ENCODE measurements around the gene SEBOX.
"Not testable (repeated sequence)": the region's sequence is repeated elsewhere in the genome, so short reads cannot be mapped to it uniquely, and the experiment has no call there.

SEBOX gene

GRCh38 chr17:28344435-28344901, 20.5 kb downstream of the SEBOX start:
- Mint-ChIP-seq H3K4me1 (ENCODE audit: low read depth) (peaks cover 4% of the 10 kb centered on the region), H3K27ac (no peak overlapping the region), H3K4me3 (no peak overlapping the region), H3K9me3 (no peaks in the 10 kb centered on the region), H3K36me3 (ENCODE audit: low read depth) (peaks cover 36% of the 10 kb centered on the region), H3K27me3 (ENCODE audit: low read depth) (no peaks in the 10 kb centered on the region)

DNA sequence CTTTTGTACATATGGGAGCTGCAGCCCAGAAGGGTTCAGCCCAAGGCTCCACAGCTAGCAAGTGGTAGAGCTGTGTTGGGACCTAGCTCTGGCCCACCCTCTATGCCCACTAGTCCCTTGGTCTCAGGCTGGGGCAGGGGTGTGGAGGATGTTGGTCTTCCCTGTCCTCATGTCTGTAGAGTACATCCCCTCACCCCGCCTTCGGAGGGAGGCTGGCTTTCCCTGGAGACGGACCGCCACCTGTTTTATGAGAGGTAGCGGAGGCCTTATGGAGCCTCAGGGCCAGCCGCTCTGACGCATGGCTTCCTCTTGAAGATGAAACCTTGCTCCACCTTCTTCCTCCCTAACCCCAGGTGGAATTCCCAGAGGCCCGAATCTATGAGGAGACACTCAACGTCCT, 21.0 kb downstream of the SEBOX start:
- Mint-ChIP-seq H3K4me3 (no peak overlapping the region), H3K27ac (no peak overlapping the region), H3K4me1 (ENCODE audit: low read depth) (peaks cover 7% of the 10 kb centered on the region), H3K9me3 (no peaks in the 10 kb centered on the region), H3K27me3 (ENCODE audit: low read depth) (no peaks in the 10 kb centered on the region), H3K36me3 (ENCODE audit: low read depth) (peaks cover 36% of the 10 kb centered on the region)

DNA sequence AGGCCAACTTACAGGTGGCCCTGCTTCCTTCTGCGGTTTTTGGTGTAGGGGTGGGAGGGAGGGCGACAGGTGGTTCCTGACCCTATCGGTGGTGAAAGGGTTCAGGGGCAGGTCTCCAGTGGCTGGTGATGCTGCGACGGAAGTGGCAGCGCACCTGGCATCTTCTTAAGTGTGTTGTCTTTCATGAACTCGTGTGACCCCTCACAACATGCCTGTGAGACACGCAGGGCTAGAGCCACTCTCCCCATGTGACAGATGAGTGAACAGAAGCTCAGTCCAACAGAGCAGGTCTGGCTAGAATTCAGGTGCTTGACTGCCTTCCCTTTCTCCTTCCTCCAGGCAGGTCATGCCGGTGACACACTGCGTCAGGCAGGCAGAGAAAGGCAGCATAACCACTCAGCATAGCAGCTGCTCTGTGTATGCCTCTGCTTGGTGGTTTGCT, 21.5 kb downstream of the SEBOX start:
- H3K27ac Mint-ChIP-seq, result no peak overlapping the region

GRCh38 chr17:28342313-28342712, 22.7 kb downstream of the SEBOX start:
- H3K27me3 Mint-ChIP-seq (ENCODE audit: low read depth), result no peaks in the 10 kb centered on the region
- H3K9me3 Mint-ChIP-seq, result no peaks in the 10 kb centered on the region
- H3K4me3 Mint-ChIP-seq, result no peak overlapping the region
- H3K4me1 Mint-ChIP-seq (ENCODE audit: low read depth), result peaks cover 15% of the 10 kb centered on the region
- H3K36me3 Mint-ChIP-seq (ENCODE audit: low read depth), result peaks cover 29% of the 10 kb centered on the region
- no peak overlapping the region for H3K27ac Mint-ChIP-seq

More for the DNA sequence above, 21.5 kb downstream of the SEBOX start:
- peaks cover 34% of the 10 kb centered on the region for H3K36me3 Mint-ChIP-seq (ENCODE audit: low read depth)
- H3K4me3 Mint-ChIP-seq, result no peak overlapping the region
- no peaks in the 10 kb centered on the region for H3K9me3 Mint-ChIP-seq
- H3K27me3 Mint-ChIP-seq (ENCODE audit: low read depth), result no peaks in the 10 kb centered on the region
- H3K4me1 Mint-ChIP-seq (ENCODE audit: low read depth), result peaks cover 9% of the 10 kb centered on the region

- Mint-ChIP-seq H3K4me3 (no peak overlapping the region), H3K9me3 (no peaks in the 10 kb centered on the region), H3K27me3 (ENCODE audit: low read depth) (no peaks in the 10 kb centered on the region), H3K27ac (no peak overlapping the region), H3K36me3 (ENCODE audit: low read depth) (peaks cover 23% of the 10 kb centered on the region), H3K4me1 (ENCODE audit: low read depth) (peaks cover 20% of the 10 kb centered on the region)
Observed at GRCh38 chr17:28341516-28341915, 23.5 kb downstream of the SEBOX start.

DNA sequence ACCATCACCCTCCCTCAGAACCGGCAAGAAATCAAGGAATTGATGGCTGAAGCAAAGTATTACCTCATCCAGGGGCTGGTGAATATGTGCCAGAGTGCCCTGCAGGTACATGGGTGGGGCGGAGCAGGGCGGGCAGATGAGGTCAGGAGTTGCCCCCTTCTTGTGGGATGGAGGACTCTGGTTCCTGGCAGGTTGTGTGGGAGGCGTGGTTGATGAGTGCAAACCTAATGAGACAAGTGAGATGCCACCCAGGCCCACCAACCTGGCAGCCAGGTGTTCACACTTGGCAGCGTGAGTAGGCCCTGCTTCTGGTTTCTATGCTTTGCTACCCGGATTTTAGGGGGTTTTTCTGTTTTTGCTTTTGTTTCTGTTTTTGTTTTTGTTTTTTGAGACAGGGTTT, 24.6 kb downstream of the SEBOX start:
- peaks cover 21% of the 10 kb centered on the region for H3K36me3 Mint-ChIP-seq (ENCODE audit: low read depth)

DNA sequence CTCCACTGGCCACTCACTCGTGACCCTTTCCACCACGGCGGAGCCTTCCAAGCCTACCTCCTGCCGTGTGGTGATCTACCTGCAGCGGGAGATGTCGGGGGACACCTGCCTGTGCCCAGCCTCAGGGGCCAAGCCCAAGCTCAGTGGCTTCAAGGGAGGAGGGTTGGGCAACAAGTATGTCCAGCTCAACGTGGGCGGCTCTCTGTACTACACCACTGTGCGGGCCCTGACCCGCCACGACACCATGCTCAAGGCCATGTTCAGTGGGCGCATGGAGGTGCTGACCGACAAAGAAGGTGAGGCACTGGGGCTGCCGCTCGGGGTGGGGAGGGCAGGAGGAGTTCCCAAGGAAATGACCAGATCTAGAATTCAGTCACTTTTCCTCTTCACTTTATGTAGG, 25.6 kb downstream of the SEBOX start:
- Mint-ChIP-seq H3K4me1 (ENCODE audit: low read depth) (peaks cover 27% of the 10 kb centered on the region), H3K27ac (no peak overlapping the region), H3K9me3 (no peaks in the 10 kb centered on the region)

More for the DNA sequence above, 24.6 kb downstream of the SEBOX start:
- H3K4me3 Mint-ChIP-seq, result no peak overlapping the region
- peaks cover 22% of the 10 kb centered on the region for H3K4me1 Mint-ChIP-seq (ENCODE audit: low read depth)
- H3K9me3 Mint-ChIP-seq, result no peaks in the 10 kb centered on the region
- H3K27me3 Mint-ChIP-seq (ENCODE audit: low read depth), result no peaks in the 10 kb centered on the region
- no peak overlapping the region for H3K27ac Mint-ChIP-seq

DNA sequence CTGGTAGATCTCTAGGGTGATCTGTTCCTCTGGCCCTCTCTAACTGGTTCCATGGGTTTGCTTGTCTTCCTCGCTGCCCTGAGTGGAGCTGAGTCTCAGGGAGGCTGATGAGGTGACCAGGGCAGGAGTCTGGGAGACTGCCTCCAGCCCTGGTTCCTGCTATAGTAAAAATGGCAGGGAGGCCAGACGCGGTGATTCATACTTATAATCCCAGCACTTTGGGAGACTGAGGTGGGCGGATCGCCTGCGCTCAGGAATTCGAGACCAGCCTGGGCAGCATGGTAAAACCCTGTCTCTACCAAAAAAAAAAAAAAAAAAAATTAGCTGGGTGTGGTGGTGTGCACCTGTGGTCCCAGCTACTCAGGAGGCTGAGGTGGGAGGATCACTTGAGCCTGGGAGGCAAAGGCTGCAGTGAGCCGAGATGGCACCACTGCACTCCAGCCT, 26.2 kb downstream of the SEBOX start:
- peaks cover 33% of the 10 kb centered on the region for H3K4me1 Mint-ChIP-seq (ENCODE audit: low read depth)
- H3K27me3 Mint-ChIP-seq (ENCODE audit: low read depth); H3K4me3 Mint-ChIP-seq; H3K27ac Mint-ChIP-seq; H3K9me3 Mint-ChIP-seq: not testable (repeated sequence)
- peaks cover 16% of the 10 kb centered on the region for H3K36me3 Mint-ChIP-seq (ENCODE audit: low read depth)

More for the DNA sequence above, 25.6 kb downstream of the SEBOX start:
- Mint-ChIP-seq H3K4me3 (no peak overlapping the region), H3K36me3 (ENCODE audit: low read depth) (peaks cover 18% of the 10 kb centered on the region), H3K27me3 (ENCODE audit: low read depth) (no peaks in the 10 kb centered on the region)

GRCh38 chr17:28338056-28338768, 26.8 kb downstream of the SEBOX start:
- Mint-ChIP-seq H3K27ac (no peak overlapping the region), H3K4me3 (no peak overlapping the region), H3K4me1 (ENCODE audit: low read depth) (peaks cover 34% of the 10 kb centered on the region)

DNA sequence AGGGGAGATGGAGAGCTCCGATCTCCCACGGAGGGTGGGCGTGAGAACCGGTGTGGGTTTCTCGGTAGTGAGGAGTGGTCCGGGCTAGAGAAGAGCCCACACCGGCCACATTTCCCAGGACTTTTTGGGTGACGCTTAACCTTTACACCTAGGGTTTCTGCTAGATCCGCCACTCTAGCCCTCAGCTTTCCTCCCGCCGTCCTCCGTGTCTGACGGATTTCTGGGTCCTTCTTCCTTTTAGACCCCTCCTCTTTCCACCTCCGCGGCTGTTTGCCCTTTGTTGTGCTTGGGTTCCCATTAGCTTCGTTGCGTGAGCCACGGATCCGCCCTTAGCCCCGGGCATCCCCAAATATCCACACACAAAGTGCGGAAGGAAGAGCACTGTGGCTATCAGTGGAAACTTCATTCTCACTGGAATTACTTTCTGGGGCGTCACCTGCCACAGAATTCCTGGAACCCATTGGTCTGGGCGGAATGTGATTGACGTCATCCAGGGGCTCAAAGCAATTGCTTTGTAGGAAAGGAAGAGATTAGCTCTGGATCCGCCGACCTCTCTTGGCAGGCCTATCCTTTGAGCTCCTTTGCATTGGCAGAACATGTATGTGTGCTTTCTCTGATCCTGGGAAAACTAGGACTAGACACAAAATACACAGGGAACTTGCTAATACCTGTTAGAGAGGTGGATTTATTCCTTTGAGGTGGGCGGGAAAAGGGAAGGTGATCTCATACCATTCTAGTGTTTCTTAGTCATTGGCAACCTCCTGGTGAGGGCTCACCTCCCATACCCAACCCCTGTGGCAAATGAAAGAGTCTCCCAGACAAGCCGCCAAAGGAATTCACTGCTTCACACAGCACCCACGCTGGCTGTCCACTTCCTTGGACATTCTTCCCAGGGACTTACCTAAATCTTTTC, 28.8 kb downstream of the SEBOX start:
- Mint-ChIP-seq H3K36me3 (ENCODE audit: low read depth) (peaks cover 10% of the 10 kb centered on the region), H3K4me1 (ENCODE audit: low read depth) (peaks cover 39% of the 10 kb centered on the region)

More at GRCh38 chr17:28338056-28338768, 26.8 kb downstream of the SEBOX start:
- no peaks in the 10 kb centered on the region for H3K27me3 Mint-ChIP-seq (ENCODE audit: low read depth)
- peaks cover 15% of the 10 kb centered on the region for H3K36me3 Mint-ChIP-seq (ENCODE audit: low read depth)
- H3K9me3 Mint-ChIP-seq, result no peaks in the 10 kb centered on the region

GRCh38 chr17:28335201-28335958, 29.6 kb downstream of the SEBOX start, which contains the start of the genes IFT20 and TNFAIP1:
IFT20 (minus strand) TSS chr17:28335472; CDS start chr17:28331985, 3,487 bp downstream.
TNFAIP1 (plus strand) TSS chr17:28335761; CDS start chr17:28339522, 3,761 bp downstream.
- H3K4me3 Mint-ChIP-seq, result peak within 1 kb of the TSS; percentile 97
- H3K4me1 Mint-ChIP-seq (ENCODE audit: low read depth), result peaks cover 39% of the 10 kb centered on the region
- H3K36me3 Mint-ChIP-seq (ENCODE audit: low read depth), result peaks cover 5% of the 10 kb centered on the region
- no peaks in the 10 kb centered on the region for H3K27me3 Mint-ChIP-seq (ENCODE audit: low read depth)
- peak within 1 kb of the TSS; percentile 96 for H3K27ac Mint-ChIP-seq
- no peaks in the 10 kb centered on the region for H3K9me3 Mint-ChIP-seq

More for the DNA sequence above, 28.8 kb downstream of the SEBOX start:
- H3K4me3 Mint-ChIP-seq, result peak overlapping the region; percentile 97
- H3K27ac Mint-ChIP-seq, result peak overlapping the region; percentile 96
- no peaks in the 10 kb centered on the region for H3K9me3 Mint-ChIP-seq
- no peaks in the 10 kb centered on the region for H3K27me3 Mint-ChIP-seq (ENCODE audit: low read depth)

DNA sequence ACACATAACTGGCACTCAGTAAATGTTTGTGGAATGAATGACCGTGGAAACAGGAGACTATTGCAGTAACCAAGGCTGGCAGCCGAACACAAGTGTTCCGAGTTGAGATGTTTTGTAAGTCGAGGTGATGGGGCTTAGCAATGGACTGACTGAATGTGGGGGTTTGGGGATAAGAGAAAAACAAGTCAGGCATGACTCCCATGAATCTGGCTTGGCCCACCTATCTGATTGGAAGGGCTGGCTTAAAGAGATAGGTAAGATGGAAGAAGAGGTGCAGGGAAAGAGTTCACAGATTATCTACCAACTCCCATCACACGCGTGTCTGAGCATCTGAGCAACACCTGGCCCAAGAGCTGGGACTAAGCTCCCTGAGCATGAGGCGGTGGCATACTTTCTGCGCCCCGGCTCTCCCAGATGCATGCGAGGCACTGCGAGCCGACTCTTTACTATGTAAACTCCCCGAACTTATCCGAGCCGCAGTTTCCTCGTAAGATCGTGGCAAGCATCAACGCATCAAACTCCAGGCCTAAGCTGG, 30.3 kb downstream of the SEBOX start:
- H3K9me3 Mint-ChIP-seq, result no peaks in the 10 kb centered on the region
- no peaks in the 10 kb centered on the region for H3K27me3 Mint-ChIP-seq (ENCODE audit: low read depth)
- H3K4me3 Mint-ChIP-seq, result peak overlapping the region; percentile 97
- peak overlapping the region; percentile 96 for H3K27ac Mint-ChIP-seq
- H3K36me3 Mint-ChIP-seq (ENCODE audit: low read depth), result peaks cover 5% of the 10 kb centered on the region
- H3K4me1 Mint-ChIP-seq (ENCODE audit: low read depth), result peaks cover 37% of the 10 kb centered on the region

- no peaks in the 10 kb centered on the region for H3K9me3 Mint-ChIP-seq
- no peaks in the 10 kb centered on the region for H3K27me3 Mint-ChIP-seq (ENCODE audit: low read depth)
- H3K4me3 Mint-ChIP-seq, result peak overlapping the region; percentile 97
- peak overlapping the region; percentile 96 for H3K27ac Mint-ChIP-seq
- H3K36me3 Mint-ChIP-seq (ENCODE audit: low read depth), result peaks cover 5% of the 10 kb centered on the region
- peaks cover 35% of the 10 kb centered on the region for H3K4me1 Mint-ChIP-seq (ENCODE audit: low read depth)
Observed at GRCh38 chr17:28334171-28334570, 30.8 kb downstream of the SEBOX start.
